A549 (cell line): ENCODE data around the gene CACNA1S. TPM values are rescaled to one million over a fixed set of nuclear protein-coding genes. Genes with fewer than 3 reads are reported as not detected.

ENCODE experiments used
- ATAC-seq, 2 experiments: fragments of 200-7000 bp in 1 of 2; fragments of >200 bp in 1 of 2; cut with Nextera tagmentation in 1 of 2; cut with Tn5 transposase in 1 of 2; 3 replicates each; pipeline versions ENCODE4 v1.8.0 to v1.9.1; 2018 to 2020; ENCODE audit warnings: mild to moderate bottlenecking in 1 of 2, moderate library complexity in 1 of 2
- CTCF ChIA-PET: fragments of 300-600 bp; sonication (Branson Sonifier 250); formaldehyde crosslinking; extraction: SDS; loops from one replicate; lab custom pipeline; 2021; ENCODE audit warnings: antibody characterized with exemption, inconsistent platforms; lab: Yijun Ruan, JAX
- POLR2A ChIA-PET: fragments of 350-600 bp; formaldehyde crosslinking; extraction: SDS; loops from one replicate; lab custom pipeline; 2021; ENCODE audit warnings: antibody characterized with exemption, inconsistent platforms; lab: Yijun Ruan, JAX
- DNase-seq, 2 experiments: peaks; one replicate each; pipeline versions ENCODE4 v3.0.0 to v3.0.0-alpha.2; 2011 to 2016; ENCODE audit warnings: low read depth in 1 of 2, low spot score in 1 of 2
- FAIRE-seq: peaks from 2 replicates; lab custom pipeline; 2011; peaks lifted over from hg19 to GRCh38; lab: Jason Lieb, UNC
- H3K27ac ChIP-seq, 2 experiments: fragments of >200 bp; sonication (Bioruptor Twin); formaldehyde crosslinking; 3 replicates each; pipeline ENCODE4 v1.5.1; 2016 to 2017
- H3K4me1 ChIP-seq: fragments of >200 bp; sonication (Bioruptor Twin); formaldehyde crosslinking; 3 replicates; pipeline ENCODE4 v1.6.1; 2016
- H3K4me2 ChIP-seq: fragments of >200 bp; sonication (Bioruptor Twin); formaldehyde crosslinking; 3 replicates; pipeline ENCODE4 v1.6.1; 2016
- H3K4me3 ChIP-seq: fragments of >200 bp; sonication (Bioruptor Twin); formaldehyde crosslinking; 3 replicates; pipeline ENCODE4 v1.5.1; 2016
- H3K9me3 ChIP-seq: fragments of >200 bp; sonication (Bioruptor Twin); formaldehyde crosslinking; 3 replicates; pipeline ENCODE4 v1.6.1; 2016
- BHLHE40 ChIP-seq: IDR thresholded peaks from 2 replicates; pipeline ENCODE4 v1.6.1; 2012; ENCODE audit warnings: low read depth, low read length, inconsistent platforms
- CBX2 ChIP-seq: fragments of 200-600 bp; sonication (generic); IDR thresholded peaks from 2 replicates; pipeline ENCODE4 v1.6.1; 2016; ENCODE audit warnings: low read depth, mild to moderate bottlenecking, borderline replicate concordance
- CBX8 ChIP-seq: fragments of 200-600 bp; sonication (generic); IDR thresholded peaks from 2 replicates; pipeline ENCODE4 v1.6.1; 2016
- CEBPB ChIP-seq, 2 experiments: fragments of >200 bp in 1 of 2; sonication (Bioruptor Twin) in 1 of 2; formaldehyde crosslinking in 1 of 2; IDR thresholded peaks; 2 replicates each; pipeline ENCODE4 v1.6.1; 2012 to 2016
- CHD2 ChIP-seq: fragments of 150-350 bp; IDR thresholded peaks from 2 replicates; pipeline ENCODE4 v1.6.1; 2014; ENCODE audit warnings: low read length; ENCODE audit not compliant: partially characterized antibody
- CHD4 ChIP-seq: fragments of 200-600 bp; sonication (generic); IDR thresholded peaks from 2 replicates; pipeline ENCODE4 v1.6.1; 2016; ENCODE audit warnings: antibody characterized with exemption, mild to moderate bottlenecking, borderline replicate concordance
- E2F6 ChIP-seq: IDR thresholded peaks from 2 replicates; pipeline ENCODE4 v1.6.1; 2012; ENCODE audit warnings: low read depth, borderline replicate concordance
- EHF ChIP-seq: fragments of 250-450 bp; sonication (Bioruptor Pico); IDR thresholded peaks from 2 replicates; pipeline ENCODE4 v1.5.0; 2020; ENCODE audit warnings: mild to moderate bottlenecking
- EHMT2 ChIP-seq: fragments of 200-600 bp; sonication (generic); IDR thresholded peaks from 2 replicates; pipeline ENCODE4 v1.6.1; 2016; ENCODE audit warnings: antibody characterized with exemption, low read depth, mild to moderate bottlenecking, moderate library complexity
- ESRRA ChIP-seq: fragments of 150-350 bp; IDR thresholded peaks from 2 replicates; pipeline ENCODE4 v1.6.1; 2014; ENCODE audit warnings: mild to moderate bottlenecking, low read length, borderline replicate concordance
- FOSB ChIP-seq: fragments of 250-450 bp; sonication (Bioruptor Pico); IDR thresholded peaks from 2 replicates; pipeline ENCODE4 v1.5.0; 2020; ENCODE audit warnings: mild to moderate bottlenecking, moderate library complexity
- HDAC2 ChIP-seq: fragments of 200-600 bp; sonication (generic); IDR thresholded peaks from 2 replicates; pipeline ENCODE4 v1.6.1; 2016
- HES2 ChIP-seq: fragments of >200 bp; sonication (Bioruptor Twin); formaldehyde crosslinking; IDR thresholded peaks from 2 replicates; pipeline ENCODE4 v1.6.1; 2016
- HOXB13 ChIP-seq: fragments of 250-450 bp; sonication (Bioruptor Pico); IDR thresholded peaks from 2 replicates; pipeline ENCODE4 v1.5.0; 2020; ENCODE audit warnings: low read depth, mild to moderate bottlenecking, moderate library complexity
- HOXB5 ChIP-seq: fragments of 250-450 bp; sonication (Bioruptor Pico); IDR thresholded peaks from 2 replicates; pipeline ENCODE4 v1.5.0; 2020; ENCODE audit warnings: mild to moderate bottlenecking, moderate library complexity
- JUN ChIP-seq, 2 experiments: fragments of >200 bp; sonication (Bioruptor Twin); formaldehyde crosslinking; IDR thresholded peaks; 2 replicates in 1 of 2; 3 replicates in 1 of 2; pipeline ENCODE4 v1.6.1; 2016 to 2017
- KDM1A ChIP-seq: fragments of 200-600 bp; sonication (generic); IDR thresholded peaks from 2 replicates; pipeline ENCODE4 v1.6.1; 2016; ENCODE audit warnings: low read depth, mild to moderate bottlenecking
- MAZ ChIP-seq: fragments of 150-350 bp; IDR thresholded peaks from 2 replicates; pipeline ENCODE4 v1.6.1; 2014; ENCODE audit warnings: antibody characterized with exemption, low read depth, low read length, borderline replicate concordance
- NFE2L2 ChIP-seq: fragments of 150-350 bp; conservative IDR thresholded peaks from 2 replicates; pipeline ENCODE4 v1.6.1; 2014; ENCODE audit warnings: low read length
- NPAS2 ChIP-seq: fragments of 250-450 bp; sonication (Bioruptor Pico); IDR thresholded peaks from 2 replicates; pipeline ENCODE4 v1.8.0; 2022; ENCODE audit warnings: mild to moderate bottlenecking, moderate library complexity, borderline replicate concordance
- POLR2A ChIP-seq: IDR thresholded peaks from 2 replicates; pipeline ENCODE4 v1.6.1; 2012; ENCODE audit warnings: mild to moderate bottlenecking, low read length
- SREBF2 ChIP-seq: fragments of 450-650 bp; IDR thresholded peaks from 2 replicates; pipeline ENCODE4 v1.6.1; 2014; ENCODE audit warnings: mild to moderate bottlenecking, moderate library complexity
- TFCP2L1 ChIP-seq: fragments of 250-450 bp; sonication (Bioruptor Pico); IDR thresholded peaks from 2 replicates; pipeline ENCODE4 v1.5.0; 2021; ENCODE audit warnings: mild to moderate bottlenecking
- TP53 ChIP-seq: fragments of 250-450 bp; sonication (Bioruptor Pico); IDR thresholded peaks from 2 replicates; pipeline ENCODE4 v1.5.0; 2021; ENCODE audit warnings: mild to moderate bottlenecking, moderate library complexity
- USF2 ChIP-seq: fragments of 450-650 bp; IDR thresholded peaks from 2 replicates; pipeline ENCODE4 v1.6.1; 2014; ENCODE audit warnings: antibody characterized with exemption
- ZFP36 ChIP-seq: fragments of 450-650 bp; IDR thresholded peaks from 2 replicates; pipeline ENCODE4 v1.6.1; 2014; ENCODE audit warnings: borderline replicate concordance; ENCODE audit not compliant: partially characterized antibody
- ZNF302 ChIP-seq: fragments of 250-450 bp; sonication (Bioruptor Pico); IDR thresholded peaks from 2 replicates; pipeline ENCODE4 v1.9.0; 2021; ENCODE audit warnings: inconsistent platforms, mild to moderate bottlenecking, moderate library complexity
- WGBS: methylation state at CpG from one replicate; pipeline ENCODE4 v1.1.6; 2017; ENCODE audit errors: missing lambda C conversion rate; 5-methylcytosine and 5-hydroxymethylcytosine counted together
- polyA plus RNA-seq, 4 experiments: library from polyadenylated mRNA; depleted of rRNA in 3 of 4; stranded (reverse); fragments of >200 nt; fragmentation: RNase III in 1 of 4; extraction: RNeasy Plus Mini Kit Qiagen cat#74134 plus additional on column Dnase treatment in 1 of 4; gene quantifications; 2 replicates in 3 of 4; 3 replicates in 1 of 4; pipeline ENCODE4 v1.2.3, GENCODE V29; 2011 to 2017
- TF ChIP-seq, protein P1 (sequence below): fragments of >200 bp; sonication (Bioruptor Twin); formaldehyde crosslinking; IDR thresholded peaks from 3 replicates; pipeline ENCODE4 v1.5.1; 2016

Gene CACNA1S
- polyA plus RNA-seq, 2 of the 4 experiments (the other 2 are of a cell fraction), result 0.01 TPM; not detected in 1

- CTCF ChIA-PET, result interaction anchor here (0.9 to 1.8 kb wide), 2 partner anchors 24 to 30 kb away, joined by 3 to 7 read pairs; no protein-coding TSS in a partner anchor
- H3K27ac ChIP-seq, result no peak overlapping the region
- H3K4me2 ChIP-seq, result no peak overlapping the region
- WGBS, result 64% methylated on average over 5 of the region's 5 CpGs
- POLR2A ChIA-PET, result no interaction called here
- no peak for FAIRE-seq
- no peak for ATAC-seq
- TF ChIP-seq EHMT2 (no peak), NPAS2 (CRISPR knock-in tag) (no peak), ZNF302 (CRISPR knock-in tag) (no peak), CHD2 (no peak), ESRRA (no peak), KDM1A (no peak), MAZ (no peak), CBX2 (no peak), ZFP36 (no peak), USF2 (no peak)
- H3K4me1 ChIP-seq, result no peaks in the 10 kb centered on the region
- no peak for DNase-seq
- no peak overlapping the region for H3K4me3 ChIP-seq
- H3K9me3 ChIP-seq, result no peaks in the 10 kb centered on the region
These were observed 22.6 kb downstream of the CACNA1S start for GRCh38 chr1:201089596-201089995.

GRCh38 chr1:201088901-201089525, 23.2 kb downstream of the CACNA1S start:
- CTCF ChIA-PET, result interaction anchor here (0.7 to 1.8 kb wide), 4 partner anchors 10 to 117 kb away, joined by 3 to 7 read pairs (median 3); no protein-coding TSS in a partner anchor

GRCh38 chr1:201088395-201088794, 23.8 kb downstream of the CACNA1S start:
- Histone ChIP-seq H3K4me3 (no peak overlapping the region), H3K4me2 (no peak overlapping the region), H3K9me3 (no peaks in the 10 kb centered on the region), H3K27ac (no peak overlapping the region), H3K4me1 (no peaks in the 10 kb centered on the region)
- DNase-seq (no peak), ATAC-seq (no peak), FAIRE-seq (no peak)
- WGBS, result 54% methylated on average over 4 of the region's 4 CpGs
- CTCF ChIA-PET, result interaction anchor here (0.7 to 1.8 kb wide), 3 partner anchors 11 to 116 kb away, joined by 3 to 7 read pairs (median 3); no protein-coding TSS in a partner anchor
- POLR2A ChIA-PET, result no interaction called here
- TF ChIP-seq NFE2L2, result no peak
- no peak for TF ChIP-seq MAZ
- no peak for TF ChIP-seq E2F6
- TF ChIP-seq ZFP36, result no peak
- no peak for TF ChIP-seq HOXB13 (CRISPR knock-in tag)
- TF ChIP-seq BHLHE40, result no peak
- no peak for TF ChIP-seq POLR2A
- TF ChIP-seq CHD2, result no peak
- TF ChIP-seq, protein P1, sequence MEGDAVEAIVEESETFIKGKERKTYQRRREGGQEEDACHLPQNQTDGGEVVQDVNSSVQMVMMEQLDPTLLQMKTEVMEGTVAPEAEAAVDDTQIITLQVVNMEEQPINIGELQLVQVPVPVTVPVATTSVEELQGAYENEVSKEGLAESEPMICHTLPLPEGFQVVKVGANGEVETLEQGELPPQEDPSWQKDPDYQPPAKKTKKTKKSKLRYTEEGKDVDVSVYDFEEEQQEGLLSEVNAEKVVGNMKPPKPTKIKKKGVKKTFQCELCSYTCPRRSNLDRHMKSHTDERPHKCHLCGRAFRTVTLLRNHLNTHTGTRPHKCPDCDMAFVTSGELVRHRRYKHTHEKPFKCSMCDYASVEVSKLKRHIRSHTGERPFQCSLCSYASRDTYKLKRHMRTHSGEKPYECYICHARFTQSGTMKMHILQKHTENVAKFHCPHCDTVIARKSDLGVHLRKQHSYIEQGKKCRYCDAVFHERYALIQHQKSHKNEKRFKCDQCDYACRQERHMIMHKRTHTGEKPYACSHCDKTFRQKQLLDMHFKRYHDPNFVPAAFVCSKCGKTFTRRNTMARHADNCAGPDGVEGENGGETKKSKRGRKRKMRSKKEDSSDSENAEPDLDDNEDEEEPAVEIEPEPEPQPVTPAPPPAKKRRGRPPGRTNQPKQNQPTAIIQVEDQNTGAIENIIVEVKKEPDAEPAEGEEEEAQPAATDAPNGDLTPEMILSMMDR, result no peak
- no peak for TF ChIP-seq USF2
- TF ChIP-seq SREBF2, result no peak
- no peak for TF ChIP-seq CBX8
- TF ChIP-seq HDAC2, result no peak

More at GRCh38 chr1:201088901-201089525, 23.2 kb downstream of the CACNA1S start:
- no peak for FAIRE-seq
- TF ChIP-seq E2F6 (no peak), JUN (IDR thresholded peaks at IDR 0.05) (no peak), CEBPB (IDR thresholded peaks at IDR 0.05) (no peak), HOXB13 (CRISPR knock-in tag) (no peak), CHD4 (no peak), HES2 (no peak), EHF (CRISPR knock-in tag) (no peak), ESRRA (no peak), HOXB5 (CRISPR knock-in tag) (no peak), TFCP2L1 (CRISPR knock-in tag) (no peak), USF2 (no peak), FOSB (no peak), TP53 (CRISPR knock-in tag) (no peak), KDM1A (no peak)
- DNase-seq, result no peak
- Histone ChIP-seq H3K9me3 (no peaks in the 10 kb centered on the region), H3K4me1 (no peaks in the 10 kb centered on the region), H3K4me2 (no peak overlapping the region), H3K4me3 (no peak overlapping the region), H3K27ac (no peak overlapping the region)
- WGBS, result 83% methylated on average over 18 of the region's 19 CpGs
- POLR2A ChIA-PET, result no interaction called here
- no peak for ATAC-seq
